ENCODE data around the gene RBBP8NL.

GRCh38 chr20:62392077-62392418, 35.3 kb downstream of the RBBP8NL start:
- TF ChIP-seq, protein P1, sequence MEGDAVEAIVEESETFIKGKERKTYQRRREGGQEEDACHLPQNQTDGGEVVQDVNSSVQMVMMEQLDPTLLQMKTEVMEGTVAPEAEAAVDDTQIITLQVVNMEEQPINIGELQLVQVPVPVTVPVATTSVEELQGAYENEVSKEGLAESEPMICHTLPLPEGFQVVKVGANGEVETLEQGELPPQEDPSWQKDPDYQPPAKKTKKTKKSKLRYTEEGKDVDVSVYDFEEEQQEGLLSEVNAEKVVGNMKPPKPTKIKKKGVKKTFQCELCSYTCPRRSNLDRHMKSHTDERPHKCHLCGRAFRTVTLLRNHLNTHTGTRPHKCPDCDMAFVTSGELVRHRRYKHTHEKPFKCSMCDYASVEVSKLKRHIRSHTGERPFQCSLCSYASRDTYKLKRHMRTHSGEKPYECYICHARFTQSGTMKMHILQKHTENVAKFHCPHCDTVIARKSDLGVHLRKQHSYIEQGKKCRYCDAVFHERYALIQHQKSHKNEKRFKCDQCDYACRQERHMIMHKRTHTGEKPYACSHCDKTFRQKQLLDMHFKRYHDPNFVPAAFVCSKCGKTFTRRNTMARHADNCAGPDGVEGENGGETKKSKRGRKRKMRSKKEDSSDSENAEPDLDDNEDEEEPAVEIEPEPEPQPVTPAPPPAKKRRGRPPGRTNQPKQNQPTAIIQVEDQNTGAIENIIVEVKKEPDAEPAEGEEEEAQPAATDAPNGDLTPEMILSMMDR (IDR thresholded peaks at IDR 0.05; ENCODE audit: low read length): no peak
- TF ChIP-seq EZH2 (IDR thresholded peaks at IDR 0.05; ENCODE audit: borderline replicate concordance, low read length): no peak

All from OCI-LY1 (cell line).